Endothelial cell of umbilical vein (primary cell): ENCODE measurements around the gene LCAT. TPM values are rescaled to one million over a fixed set of nuclear protein-coding genes. Genes with fewer than 3 reads are reported as not detected.

Experiments
- BruUV-seq: library from RNA; stranded (reverse); fragments of 400-500 nt; replicated peaks from 2 replicates; lab custom pipeline; 2021; lab: Mats Ljungman, UMichigan
- CTCF ChIA-PET: fragments of 300-600, 350-600 bp; sonication (Branson Sonifier 250); formaldehyde crosslinking; loops from one replicate; lab custom pipeline; 2021; ENCODE audit warnings: antibody characterized with exemption, inconsistent platforms; lab: Charles Lee
- POLR2A ChIA-PET: fragments of 300-600, 350-600 bp; sonication (Branson Sonifier 250); formaldehyde crosslinking; loops from one replicate; lab custom pipeline; 2021; ENCODE audit warnings: antibody characterized with exemption, inconsistent platforms; lab: Charles Lee
- DNase-seq: peaks from one replicate; pipeline ENCODE4 v3.0.0-alpha.2; 2011; ENCODE audit warnings: low read depth, low spot score
- FAIRE-seq: peaks from 2 replicates; lab custom pipeline; 2011; peaks lifted over from hg19 to GRCh38; lab: Jason Lieb, UNC
- H2AFZ ChIP-seq: 2 replicates; pipeline ENCODE4 v1.6.0; 2012; ENCODE audit warnings: low read depth, low read length, control low read depth, inconsistent platforms
- H3K27ac ChIP-seq: 2 replicates; pipeline ENCODE4 v1.5.1; 2011; ENCODE audit warnings: low read depth, mild to moderate bottlenecking, control low read depth, low read length, moderate library complexity; ENCODE audit not compliant: insufficient read depth
- H3K27me3 ChIP-seq, 2 experiments: 2 replicates each; pipeline versions ENCODE4 v1.6.0 to v1.6.1; 2011; ENCODE audit warnings: low read length in 2 of 2, mixed read lengths in 1 of 2; ENCODE audit not compliant: control insufficient read depth in 2 of 2, insufficient read depth in 2 of 2
- H3K36me3 ChIP-seq, 2 experiments: 2 replicates in 1 of 2; 3 replicates in 1 of 2; pipeline ENCODE4 v1.5.1; 2011; ENCODE audit warnings: low read length in 2 of 2, mild to moderate bottlenecking in 1 of 2, moderate library complexity in 1 of 2; ENCODE audit not compliant: control insufficient read depth in 2 of 2, insufficient read depth in 2 of 2; ENCODE audit errors: extremely low read depth in 1 of 2
- H3K4me1 ChIP-seq: 3 replicates; pipeline ENCODE4 v1.5.1; 2011; ENCODE audit warnings: mild to moderate bottlenecking, low read length; ENCODE audit not compliant: control insufficient read depth, insufficient read depth; ENCODE audit errors: extremely low read depth
- H3K4me2 ChIP-seq: 2 replicates; pipeline ENCODE4 v1.6.1; 2011; ENCODE audit warnings: low read length, control low read depth, mixed read lengths; ENCODE audit not compliant: insufficient read depth
- H3K4me3 ChIP-seq, 3 experiments: fragments of 200-600 bp in 1 of 3; sonication (generic), shearing (Covaris generic) in 1 of 3; replicated peaks in 1 of 3; 2 replicates each; pipeline ENCODE4 v1.5.1; 2011 to 2016; ENCODE audit warnings: control low read depth in 3 of 3, low read length in 3 of 3, mild to moderate bottlenecking in 2 of 3, inconsistent platforms in 1 of 3, low read depth in 1 of 3, moderate library complexity in 1 of 3; ENCODE audit not compliant: insufficient read depth in 1 of 3
- H3K79me2 ChIP-seq: 2 replicates; pipeline ENCODE4 v1.6.0; 2012; ENCODE audit warnings: low read length, inconsistent platforms; ENCODE audit not compliant: control insufficient read depth, insufficient read depth
- H3K9ac ChIP-seq: replicated peaks from 2 replicates; pipeline ENCODE3; 2011; ENCODE audit warnings: low read length, control low read depth; ENCODE audit not compliant: insufficient read depth; ENCODE audit errors: extremely low read depth
- H3K9me1 ChIP-seq: replicated peaks from 3 replicates; pipeline ENCODE4 v1.6.0; 2011; ENCODE audit warnings: mild to moderate bottlenecking, low read length; ENCODE audit not compliant: control insufficient read depth, insufficient read depth; ENCODE audit errors: extremely low read depth
- H3K9me3 ChIP-seq: replicated peaks from 2 replicates; pipeline ENCODE4 v1.5.1; 2012; ENCODE audit warnings: low read length, inconsistent platforms; ENCODE audit not compliant: control insufficient read depth, insufficient read depth
- H4K20me1 ChIP-seq: replicated peaks from 2 replicates; pipeline ENCODE3; 2011; ENCODE audit warnings: mild to moderate bottlenecking, low read length; ENCODE audit not compliant: control insufficient read depth, insufficient read depth; ENCODE audit errors: extremely low read depth
- EZH2 ChIP-seq: IDR thresholded peaks from 2 replicates; pipeline ENCODE4 v1.6.1; 2012; ENCODE audit warnings: borderline replicate concordance, low read depth, mild to moderate bottlenecking, moderate library complexity, low read length, inconsistent platforms; ENCODE audit not compliant: severe bottlenecking
- FOS ChIP-seq: IDR thresholded peaks from 2 replicates; pipeline ENCODE4 v1.6.1; 2011; ENCODE audit warnings: mild to moderate bottlenecking, low read length, moderate library complexity, borderline replicate concordance; ENCODE audit not compliant: insufficient read depth
- GATA2 ChIP-seq: IDR thresholded peaks from 2 replicates; pipeline ENCODE4 v1.7.0; 2011; ENCODE audit warnings: low read depth, mild to moderate bottlenecking, moderate library complexity, mixed read lengths, low read length; ENCODE audit not compliant: insufficient read length, insufficient read depth
- JUN ChIP-seq: IDR thresholded peaks from 2 replicates; pipeline ENCODE4 v1.6.1; 2011; ENCODE audit warnings: borderline replicate concordance, low read depth; ENCODE audit not compliant: insufficient read length, insufficient read depth
- MYC ChIP-seq: IDR thresholded peaks from one replicate; pipeline ENCODE4 v1.6.1; 2011; ENCODE audit warnings: mild to moderate bottlenecking, low read depth, low read length
- POLR2A ChIP-seq: IDR thresholded peaks from 2 replicates; pipeline ENCODE4 v1.6.1; 2012; ENCODE audit warnings: low read depth, mild to moderate bottlenecking, control low read depth, low read length
- POLR2AphosphoS5 ChIP-seq: IDR thresholded peaks from 2 replicates; pipeline ENCODE4 v1.6.1; 2012; ENCODE audit warnings: low read depth, mild to moderate bottlenecking, control low read depth, low read length, moderate library complexity; ENCODE audit not compliant: insufficient read depth
- dilution Hi-C: fragments of 300-500 bp; cut with MboI; formaldehyde crosslinking; loops from one replicate; pipeline ENCODE4 v1.15.0; 2019; ENCODE audit warnings: low sequenced_read_pairs; ENCODE audit not compliant: extremely low pct_ligation_motif_present
- intact Hi-C: fragments of 100-400 bp; cut with micrococcal nuclease; formaldehyde crosslinking; loops from one replicate; pipeline ENCODE4 v1.10.0; 2022
- polyA plus RNA-seq, 4 experiments: library from polyadenylated mRNA; depleted of rRNA in 3 of 4; stranded (reverse) in 3 of 4; unstranded in 1 of 4; fragments of >200 nt; gene quantifications; 2 replicates each; pipeline versions ENCODE4 v1.2.1 to v1.2.3, GENCODE V29; 2011 to 2012; ENCODE audit warnings: missing spikeins in 1 of 4
- total RNA-seq: library from RNA; stranded (reverse); gene quantifications from 2 replicates; pipeline ENCODE4 v1.2.3, GENCODE V29; 2021
- TF ChIP-seq, protein P1 (sequence below), 2 donors: IDR thresholded peaks; 1 replicate in 1 of 2; 2 replicates in 1 of 2; pipeline ENCODE4 v1.5.1; 2011; ENCODE audit warnings: low read length in 2 of 2, mild to moderate bottlenecking in 2 of 2, moderate library complexity in 2 of 2, control low read depth in 1 of 2, inconsistent platforms in 1 of 2, low read depth in 1 of 2; ENCODE audit not compliant: insufficient read depth in 1 of 2; ENCODE audit errors: extremely low read depth in 1 of 2
- TF ChIP-seq, protein P2 (sequence below): IDR thresholded peaks from 2 replicates; pipeline ENCODE4 v1.6.1; 2011; ENCODE audit not compliant: insufficient read depth, insufficient read length

Gene LCAT
- total and polyA plus RNA-seq, 2 donors (not counting 3 experiments of a cell fraction or from before 2014, with no cell fraction given) = 22.6 to 46.1 TPM

DNA sequence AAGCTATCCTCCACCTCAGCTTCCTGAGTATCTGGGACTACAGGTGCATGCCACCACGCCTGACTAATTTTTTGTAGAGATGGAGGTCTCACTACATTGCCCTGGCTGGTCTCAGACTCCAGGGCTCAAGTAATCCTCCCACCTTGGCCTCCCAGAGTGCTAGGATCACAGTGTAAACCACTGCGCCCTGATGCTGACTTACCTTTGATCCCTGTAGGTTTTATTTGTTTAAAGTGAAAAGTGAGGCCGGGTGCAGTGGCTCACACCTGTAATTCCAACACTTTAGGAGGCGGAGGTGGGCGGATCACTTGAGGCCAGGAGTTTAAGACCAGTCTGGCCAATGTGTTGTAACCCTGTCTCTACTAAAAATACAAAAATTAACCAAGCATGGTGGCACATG, 42.2 kb downstream of the LCAT start:
- H3K36me3 ChIP-seq = peaks cover 0 to 2% of the 10 kb centered on the region in 2 experiments
- intact Hi-C loops = loop anchor here (1.0 to 10.0 kb wide), 2 partner anchors 8 to 587 kb away; partner anchors contain the start of gene PSKH1
- no peak overlapping the region for H3K4me2 ChIP-seq
- H3K27ac ChIP-seq = no peak overlapping the region
- H3K9ac ChIP-seq = no peak overlapping the region
- BruUV-seq = no TSS peak
- ChIA-PET POLR2A (no interaction called here), CTCF (interaction anchor here (3.7 kb wide), 1 partner anchor 18 kb away, joined by 17 read pairs; no protein-coding TSS in a partner anchor)
- DNase-seq (no peak), FAIRE-seq (no peak)
- H3K27me3 ChIP-seq = no peaks in the 10 kb centered on the region
- peaks cover 18% of the 10 kb centered on the region for H3K79me2 ChIP-seq
- no peak for TF ChIP-seq FOS
- TF ChIP-seq, protein P1, sequence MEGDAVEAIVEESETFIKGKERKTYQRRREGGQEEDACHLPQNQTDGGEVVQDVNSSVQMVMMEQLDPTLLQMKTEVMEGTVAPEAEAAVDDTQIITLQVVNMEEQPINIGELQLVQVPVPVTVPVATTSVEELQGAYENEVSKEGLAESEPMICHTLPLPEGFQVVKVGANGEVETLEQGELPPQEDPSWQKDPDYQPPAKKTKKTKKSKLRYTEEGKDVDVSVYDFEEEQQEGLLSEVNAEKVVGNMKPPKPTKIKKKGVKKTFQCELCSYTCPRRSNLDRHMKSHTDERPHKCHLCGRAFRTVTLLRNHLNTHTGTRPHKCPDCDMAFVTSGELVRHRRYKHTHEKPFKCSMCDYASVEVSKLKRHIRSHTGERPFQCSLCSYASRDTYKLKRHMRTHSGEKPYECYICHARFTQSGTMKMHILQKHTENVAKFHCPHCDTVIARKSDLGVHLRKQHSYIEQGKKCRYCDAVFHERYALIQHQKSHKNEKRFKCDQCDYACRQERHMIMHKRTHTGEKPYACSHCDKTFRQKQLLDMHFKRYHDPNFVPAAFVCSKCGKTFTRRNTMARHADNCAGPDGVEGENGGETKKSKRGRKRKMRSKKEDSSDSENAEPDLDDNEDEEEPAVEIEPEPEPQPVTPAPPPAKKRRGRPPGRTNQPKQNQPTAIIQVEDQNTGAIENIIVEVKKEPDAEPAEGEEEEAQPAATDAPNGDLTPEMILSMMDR (IDR thresholded peaks at IDR 0.05; ENCODE audit: extremely low read depth in 1 of 2, insufficient read depth in 1 of 2, low read depth in 1 of 2, low read length in 2 of 2) = no peak
- no peak for TF ChIP-seq JUN
- no peak for TF ChIP-seq EZH2
- TF ChIP-seq POLR2A = no peak
- no peak for TF ChIP-seq MYC
- TF ChIP-seq, protein P2, sequence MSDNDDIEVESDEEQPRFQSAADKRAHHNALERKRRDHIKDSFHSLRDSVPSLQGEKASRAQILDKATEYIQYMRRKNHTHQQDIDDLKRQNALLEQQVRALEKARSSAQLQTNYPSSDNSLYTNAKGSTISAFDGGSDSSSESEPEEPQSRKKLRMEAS = no peak
- no peak for TF ChIP-seq POLR2AphosphoS5
- TF ChIP-seq GATA2 = no peak
- no peaks in the 10 kb centered on the region for H3K9me3 ChIP-seq
- no peaks in the 10 kb centered on the region for H4K20me1 ChIP-seq
- H2AFZ ChIP-seq = no peak overlapping the region
- dilution Hi-C loops = loop anchor here (25.0 kb wide), 1 partner anchor 214 kb away; no protein-coding TSS in a partner anchor
- no peaks in the 10 kb centered on the region for H3K9me1 ChIP-seq
- no peak overlapping the region for H3K4me3 ChIP-seq
- peaks cover 12% of the 10 kb centered on the region for H3K4me1 ChIP-seq
